Activated CD8-positive, alpha-beta T cell treated with anti-CD3 and anti-CD28 coated beads for 36 hours (primary cell): ENCODE data around the gene COL1A1. TPM values are rescaled to one million over a fixed set of nuclear protein-coding genes. Genes with fewer than 3 reads are reported as not detected.

Experiments used
- ATAC-seq: fragments of 200-7000 bp; cut with Tn5 transposase; one replicate; pipeline ENCODE4 v1.10.0; 2021; ENCODE audit warnings: mild to moderate bottlenecking, moderate library complexity
- CTCF ChIA-PET: fragments of 350-600 bp; sonication (Branson Sonifier 250); formaldehyde crosslinking; loops from one replicate; lab custom pipeline; 2021; ENCODE audit warnings: antibody characterized with exemption; lab: Charles Lee
- POLR2A ChIA-PET: fragments of 350-600 bp; sonication (Branson Sonifier 250); formaldehyde crosslinking; loops from one replicate; lab custom pipeline; 2021; ENCODE audit warnings: antibody characterized with exemption; lab: Charles Lee
- DNase-seq: peaks from one replicate; pipeline ENCODE4 v3.0.0-alpha.2; 2020
- H3K27ac Mint-ChIP-seq: one replicate; pipeline ENCODE4 v1.8.0; 2021; ENCODE audit warnings: mild to moderate bottlenecking, mixed read lengths
- H3K27me3 Mint-ChIP-seq: one replicate; pipeline ENCODE4 v1.8.0; 2021; ENCODE audit warnings: mixed read lengths
- H3K36me3 Mint-ChIP-seq: one replicate; pipeline ENCODE4 v1.8.0; 2021; ENCODE audit warnings: low read depth, mixed read lengths
- H3K4me1 Mint-ChIP-seq: one replicate; pipeline ENCODE4 v1.8.0; 2021; ENCODE audit warnings: low read depth, mixed read lengths
- H3K4me3 Mint-ChIP-seq: one replicate; pipeline ENCODE4 v1.8.0; 2021; ENCODE audit warnings: mild to moderate bottlenecking, moderate library complexity, mixed read lengths
- H3K9me3 Mint-ChIP-seq: one replicate; pipeline ENCODE4 v1.8.0; 2021; ENCODE audit warnings: mixed read lengths
- intact Hi-C: fragments of 100-400 bp; cut with micrococcal nuclease; formaldehyde crosslinking; loops from one replicate; pipeline ENCODE4 v1.10.0; 2022
- total RNA-seq, 2 experiments: library from RNA; stranded (reverse); gene quantifications; one replicate each; pipeline ENCODE4 v1.2.3, GENCODE V29; 2021
- TF ChIP-seq, protein P1 (sequence below): fragments of 200-600 bp; IDR thresholded peaks from one replicate; pipeline ENCODE4 v1.8.0; 2022; ENCODE audit warnings: antibody characterized with exemption, mild to moderate bottlenecking

COL1A1 gene
- total RNA-seq, 2 experiments from 2014 or later = 0.92 to 1.0 TPM

DNA sequence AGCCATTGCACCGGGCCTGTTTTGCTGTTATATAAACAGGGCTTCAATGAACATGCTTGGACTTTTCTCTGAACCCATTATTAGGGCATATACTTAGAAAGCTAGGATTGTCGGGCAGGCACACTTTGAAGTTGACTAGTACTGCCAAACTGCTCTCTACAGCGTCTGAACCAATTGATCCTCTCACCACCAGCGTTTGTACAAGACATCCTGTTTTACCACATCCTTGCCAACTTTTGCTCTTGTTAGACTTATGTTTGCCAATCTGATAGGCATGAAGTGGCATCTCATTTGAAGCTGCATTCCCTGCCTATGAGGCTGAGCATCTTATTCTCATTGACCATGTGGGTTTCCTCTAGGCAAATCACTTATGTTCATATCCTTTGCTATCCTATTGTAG lies 43.5 kb downstream of the COL1A1 start:
- no peaks in the 10 kb centered on the region for H3K9me3 Mint-ChIP-seq
- no peak overlapping the region for H3K4me3 Mint-ChIP-seq
- peaks cover 46% of the 10 kb centered on the region for H3K4me1 Mint-ChIP-seq
- no peak overlapping the region for H3K27ac Mint-ChIP-seq
- TF ChIP-seq, protein P1, sequence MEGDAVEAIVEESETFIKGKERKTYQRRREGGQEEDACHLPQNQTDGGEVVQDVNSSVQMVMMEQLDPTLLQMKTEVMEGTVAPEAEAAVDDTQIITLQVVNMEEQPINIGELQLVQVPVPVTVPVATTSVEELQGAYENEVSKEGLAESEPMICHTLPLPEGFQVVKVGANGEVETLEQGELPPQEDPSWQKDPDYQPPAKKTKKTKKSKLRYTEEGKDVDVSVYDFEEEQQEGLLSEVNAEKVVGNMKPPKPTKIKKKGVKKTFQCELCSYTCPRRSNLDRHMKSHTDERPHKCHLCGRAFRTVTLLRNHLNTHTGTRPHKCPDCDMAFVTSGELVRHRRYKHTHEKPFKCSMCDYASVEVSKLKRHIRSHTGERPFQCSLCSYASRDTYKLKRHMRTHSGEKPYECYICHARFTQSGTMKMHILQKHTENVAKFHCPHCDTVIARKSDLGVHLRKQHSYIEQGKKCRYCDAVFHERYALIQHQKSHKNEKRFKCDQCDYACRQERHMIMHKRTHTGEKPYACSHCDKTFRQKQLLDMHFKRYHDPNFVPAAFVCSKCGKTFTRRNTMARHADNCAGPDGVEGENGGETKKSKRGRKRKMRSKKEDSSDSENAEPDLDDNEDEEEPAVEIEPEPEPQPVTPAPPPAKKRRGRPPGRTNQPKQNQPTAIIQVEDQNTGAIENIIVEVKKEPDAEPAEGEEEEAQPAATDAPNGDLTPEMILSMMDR = no peak
- DNase-seq (no peak), ATAC-seq (no peak)
- ChIA-PET POLR2A (interaction anchor here (1.6 kb wide), 1 partner anchor 10 kb away, joined by 5 read pairs; no protein-coding TSS in a partner anchor), CTCF (interaction anchor here (0.8 to 2.2 kb wide), 6 partner anchors 8 to 64 kb away, joined by 3 to 10 read pairs (median 6); partner anchors contain the start of gene PPP1R9B)
- H3K27me3 Mint-ChIP-seq = no peaks in the 10 kb centered on the region
- H3K36me3 Mint-ChIP-seq = no peaks in the 10 kb centered on the region
- intact Hi-C loops = no loop called here

DNA sequence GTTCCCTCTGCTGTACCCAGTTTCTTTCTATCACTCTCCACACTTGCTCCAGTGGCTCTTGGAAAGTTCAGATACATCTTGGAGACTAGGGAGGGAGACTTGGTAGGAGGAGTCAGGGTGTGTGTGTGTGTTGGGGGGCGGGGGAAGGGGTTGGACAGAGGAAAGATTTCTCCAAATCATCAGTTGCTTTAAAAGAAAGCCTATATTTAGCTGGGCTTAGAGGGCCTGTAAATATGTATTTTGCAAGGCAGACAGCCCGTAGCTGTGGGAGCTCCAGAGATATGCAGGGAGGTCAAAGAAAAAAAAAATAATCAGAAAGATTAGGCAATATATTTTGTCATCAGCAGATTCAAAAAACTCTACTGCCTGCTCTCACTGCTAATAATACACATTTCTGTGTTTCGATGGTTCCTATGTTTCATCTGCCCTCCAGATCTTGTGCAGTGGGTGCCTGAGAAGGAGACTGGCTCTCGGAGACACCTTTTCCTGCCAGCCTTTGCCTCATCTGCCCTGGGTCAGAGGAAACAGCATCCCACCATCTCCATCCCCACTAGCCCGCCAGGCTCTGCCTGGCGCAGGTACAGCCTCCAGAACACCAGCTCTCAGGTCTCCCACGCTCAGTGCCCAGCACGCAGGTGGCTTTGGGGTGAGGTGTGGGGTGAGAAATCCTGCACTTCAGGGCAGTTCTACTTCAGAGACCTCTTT lies 46.2 kb downstream of the COL1A1 start:
- Mint-ChIP-seq H3K27ac (no peak overlapping the region), H3K4me3 (no peak overlapping the region), H3K9me3 (no peaks in the 10 kb centered on the region), H3K36me3 (no peaks in the 10 kb centered on the region), H3K27me3 (no peaks in the 10 kb centered on the region), H3K4me1 (peaks cover 36% of the 10 kb centered on the region)
- ATAC-seq (no peak), DNase-seq (no peak)
- ChIA-PET CTCF (interaction anchor here (1.2 to 9.6 kb wide), 5 partner anchors 15 to 62 kb away, joined by 3 to 49 read pairs (median 4); partner anchors contain the start of gene PDK2), POLR2A (no interaction called here)
- TF ChIP-seq, protein P1 = no peak
- intact Hi-C loops = no loop called here

DNA sequence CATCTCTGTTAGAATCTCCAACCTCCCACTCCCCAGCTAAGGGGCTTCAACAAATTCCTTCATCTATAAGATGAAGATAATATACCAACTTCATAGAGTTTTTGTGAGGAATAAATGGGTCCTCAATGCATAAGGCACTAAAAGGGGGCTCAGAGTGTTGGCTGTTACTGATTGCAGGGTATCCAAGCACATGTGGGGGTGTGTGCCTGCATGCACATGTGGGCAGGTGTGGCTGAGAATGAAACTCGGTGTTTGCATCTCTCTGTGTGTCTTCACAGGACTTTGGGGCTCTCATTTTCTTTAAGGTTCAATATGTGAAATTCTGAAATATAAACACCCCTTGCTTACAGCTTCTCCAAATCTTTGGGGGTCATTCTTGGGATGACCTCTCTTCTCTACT lies 46.8 kb downstream of the COL1A1 start:
- H3K27me3 Mint-ChIP-seq = no peaks in the 10 kb centered on the region
- no peaks in the 10 kb centered on the region for H3K36me3 Mint-ChIP-seq
- H3K27ac Mint-ChIP-seq = peak overlapping the region; percentile 21
- no peak for ATAC-seq
- ChIA-PET POLR2A (no interaction called here), CTCF (interaction anchor here (0.9 to 9.6 kb wide), 3 partner anchors 14 to 61 kb away, joined by 3 to 49 read pairs (median 14); partner anchors contain the start of gene PDK2)
- intact Hi-C loops = no loop called here
- peaks cover 36% of the 10 kb centered on the region for H3K4me1 Mint-ChIP-seq
- no peaks in the 10 kb centered on the region for H3K9me3 Mint-ChIP-seq
- H3K4me3 Mint-ChIP-seq = no peak overlapping the region
- DNase-seq = peak; percentile 55
- TF ChIP-seq, protein P1 = no peak

DNA sequence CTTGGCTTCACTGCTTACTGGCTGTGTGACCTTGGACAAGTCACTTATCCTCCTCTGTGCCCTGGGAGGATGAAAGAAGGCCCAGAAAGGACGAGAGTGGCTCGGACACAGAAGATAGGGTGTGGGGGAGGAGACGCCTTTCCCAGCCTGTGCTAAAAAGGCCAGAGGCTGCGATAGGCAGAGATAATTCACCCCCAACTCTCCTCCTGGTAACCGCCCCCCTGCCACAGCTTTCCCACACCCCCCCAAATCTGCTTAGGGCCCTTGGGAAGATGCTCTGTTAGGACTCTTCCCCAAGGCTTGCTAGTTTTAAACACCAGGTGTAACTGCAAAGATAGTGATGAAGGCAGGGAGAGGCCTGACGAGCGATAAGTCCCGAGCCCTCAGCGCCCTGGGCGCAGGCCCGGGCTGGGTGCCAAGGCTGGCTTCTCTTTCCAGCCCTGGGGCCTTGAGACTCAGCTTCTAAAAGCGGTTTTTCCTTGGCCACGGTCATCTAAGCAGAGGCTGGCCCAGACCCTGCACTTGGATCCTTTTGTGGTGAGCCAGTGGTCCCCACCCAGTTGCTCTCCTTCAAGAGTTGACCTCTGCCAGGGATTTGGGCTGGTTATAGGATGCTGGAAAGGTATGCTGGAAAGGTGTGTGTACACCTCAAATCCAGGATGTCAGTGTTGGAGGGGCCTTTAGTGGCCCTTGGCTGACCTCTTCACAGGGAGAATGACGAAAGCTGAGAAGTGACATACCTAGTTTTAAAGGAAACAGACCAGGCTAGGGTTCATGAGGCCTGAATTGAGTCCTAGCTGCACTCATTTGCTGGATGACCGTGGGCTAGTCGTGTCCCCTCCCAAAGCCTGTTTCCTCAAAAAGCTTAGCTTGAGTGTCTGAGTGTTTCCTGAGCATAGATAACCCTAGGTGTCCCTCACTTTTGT lies 47.5 kb downstream of the COL1A1 start:
- ATAC-seq = no peak
- peaks cover 36% of the 10 kb centered on the region for H3K4me1 Mint-ChIP-seq
- intact Hi-C loops = no loop called here

More for the DNA sequence above, 47.5 kb downstream of the COL1A1 start:
- Mint-ChIP-seq H3K36me3 (peaks cover 1% of the 10 kb centered on the region), H3K4me3 (no peak overlapping the region), H3K27me3 (no peaks in the 10 kb centered on the region), H3K9me3 (no peaks in the 10 kb centered on the region), H3K27ac (peak overlapping the region; percentile 21)
- ChIA-PET CTCF (interaction anchor here (0.9 to 9.6 kb wide), 4 partner anchors 7 to 61 kb away, joined by 3 to 102 read pairs (median 32); partner anchors contain the start of gene PDK2), POLR2A (interaction anchor here (1.1 kb wide), 1 partner anchor 10 kb away, joined by 3 read pairs; no protein-coding TSS in a partner anchor)
- TF ChIP-seq, protein P1 = no peak
- DNase-seq = no peak
